Measurements from ENCODE around the gene ROBO1. TPM values are rescaled to one million over a fixed set of nuclear protein-coding genes. Genes with fewer than 3 reads are reported as not detected.

ROBO1 gene
- total RNA-seq, 1 donor from 2014 or later: 78.0 TPM

GRCh38 chr3:79410136-79410535 lies 357.7 kb downstream of the ROBO1 start:
- peaks cover 8% of the 10 kb centered on the region for H3K4me1 Mint-ChIP-seq (ENCODE audit: low read depth)
- no peaks in the 10 kb centered on the region for H3K36me3 Mint-ChIP-seq (ENCODE audit: insufficient read depth)
- peaks cover 2% of the 10 kb centered on the region for H3K27me3 Mint-ChIP-seq
- H3K4me3 Mint-ChIP-seq (ENCODE audit: low read depth): no peak overlapping the region
- TF ChIP-seq, protein P1, sequence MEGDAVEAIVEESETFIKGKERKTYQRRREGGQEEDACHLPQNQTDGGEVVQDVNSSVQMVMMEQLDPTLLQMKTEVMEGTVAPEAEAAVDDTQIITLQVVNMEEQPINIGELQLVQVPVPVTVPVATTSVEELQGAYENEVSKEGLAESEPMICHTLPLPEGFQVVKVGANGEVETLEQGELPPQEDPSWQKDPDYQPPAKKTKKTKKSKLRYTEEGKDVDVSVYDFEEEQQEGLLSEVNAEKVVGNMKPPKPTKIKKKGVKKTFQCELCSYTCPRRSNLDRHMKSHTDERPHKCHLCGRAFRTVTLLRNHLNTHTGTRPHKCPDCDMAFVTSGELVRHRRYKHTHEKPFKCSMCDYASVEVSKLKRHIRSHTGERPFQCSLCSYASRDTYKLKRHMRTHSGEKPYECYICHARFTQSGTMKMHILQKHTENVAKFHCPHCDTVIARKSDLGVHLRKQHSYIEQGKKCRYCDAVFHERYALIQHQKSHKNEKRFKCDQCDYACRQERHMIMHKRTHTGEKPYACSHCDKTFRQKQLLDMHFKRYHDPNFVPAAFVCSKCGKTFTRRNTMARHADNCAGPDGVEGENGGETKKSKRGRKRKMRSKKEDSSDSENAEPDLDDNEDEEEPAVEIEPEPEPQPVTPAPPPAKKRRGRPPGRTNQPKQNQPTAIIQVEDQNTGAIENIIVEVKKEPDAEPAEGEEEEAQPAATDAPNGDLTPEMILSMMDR (IDR thresholded peaks at IDR 0.05; ENCODE audit: unreplicated experiment): no peak
- H3K9me3 Mint-ChIP-seq (ENCODE audit: low read depth): no peaks in the 10 kb centered on the region
- no peak for DNase-seq (ENCODE audit: low spot score, unreplicated experiment)
- H3K27ac Mint-ChIP-seq: no peak overlapping the region

- Mint-ChIP-seq H3K27ac (no peak overlapping the region), H3K36me3 (ENCODE audit: insufficient read depth) (no peaks in the 10 kb centered on the region), H3K4me3 (ENCODE audit: low read depth) (no peak overlapping the region), H3K4me1 (ENCODE audit: low read depth) (peaks cover 10% of the 10 kb centered on the region), H3K27me3 (no peaks in the 10 kb centered on the region), H3K9me3 (ENCODE audit: low read depth) (no peaks in the 10 kb centered on the region)
- TF ChIP-seq, protein P1 (IDR thresholded peaks at IDR 0.05; ENCODE audit: unreplicated experiment): no peak
- DNase-seq (ENCODE audit: low spot score, unreplicated experiment): no peak
Measured at GRCh38 chr3:79406175-79406574, 361.6 kb downstream of the ROBO1 start.

GRCh38 chr3:79405183-79405582 lies 362.6 kb downstream of the ROBO1 start:
- TF ChIP-seq, protein P1 (IDR thresholded peaks at IDR 0.05; ENCODE audit: unreplicated experiment): no peak
- H3K4me1 Mint-ChIP-seq (ENCODE audit: low read depth): peaks cover 4% of the 10 kb centered on the region

GRCh38 chr3:79396595-79396994 lies 371.2 kb downstream of the ROBO1 start:
- Mint-ChIP-seq H3K27ac (no peak overlapping the region), H3K36me3 (ENCODE audit: insufficient read depth) (no peaks in the 10 kb centered on the region), H3K4me1 (ENCODE audit: low read depth) (no peaks in the 10 kb centered on the region), H3K9me3 (ENCODE audit: low read depth) (no peaks in the 10 kb centered on the region), H3K27me3 (no peaks in the 10 kb centered on the region), H3K4me3 (ENCODE audit: low read depth) (no peak overlapping the region)
- DNase-seq (ENCODE audit: low spot score, unreplicated experiment): no peak
- TF ChIP-seq, protein P1 (IDR thresholded peaks at IDR 0.05; ENCODE audit: unreplicated experiment): no peak

More at GRCh38 chr3:79405183-79405582, 362.6 kb downstream of the ROBO1 start:
- no peaks in the 10 kb centered on the region for H3K9me3 Mint-ChIP-seq (ENCODE audit: low read depth)
- H3K4me3 Mint-ChIP-seq (ENCODE audit: low read depth): no peak overlapping the region
- no peak overlapping the region for H3K27ac Mint-ChIP-seq
- no peaks in the 10 kb centered on the region for H3K27me3 Mint-ChIP-seq
- no peak for DNase-seq (ENCODE audit: low spot score, unreplicated experiment)
- no peaks in the 10 kb centered on the region for H3K36me3 Mint-ChIP-seq (ENCODE audit: insufficient read depth)

GRCh38 chr3:79392479-79392878 lies 375.3 kb downstream of the ROBO1 start:
- Mint-ChIP-seq H3K4me3 (ENCODE audit: low read depth) (no peak overlapping the region), H3K9me3 (ENCODE audit: low read depth) (no peaks in the 10 kb centered on the region), H3K27me3 (no peaks in the 10 kb centered on the region), H3K4me1 (ENCODE audit: low read depth) (no peaks in the 10 kb centered on the region), H3K27ac (no peak overlapping the region), H3K36me3 (ENCODE audit: insufficient read depth) (no peaks in the 10 kb centered on the region)
- TF ChIP-seq, protein P1 (IDR thresholded peaks at IDR 0.05; ENCODE audit: unreplicated experiment): no peak
- DNase-seq (ENCODE audit: low spot score, unreplicated experiment): no peak
